Umbilical cord (tissue), 2 donors: ENCODE results near the gene SPAG6. TPM values are rescaled to one million over a fixed set of nuclear protein-coding genes. Genes with fewer than 3 reads are reported as not detected.

Experiments used
- DNase-seq: peaks from one replicate; pipeline ENCODE4 v3.0.0-alpha.2; 2015; ENCODE audit warnings: low spot score
- total RNA-seq: library from RNA; depleted of rRNA; stranded (reverse); fragments of >200 nt; gene quantifications from one replicate; pipeline ENCODE4 v1.2.3, GENCODE V29; 2014; ENCODE audit warnings: low replicate concordance; ENCODE audit not compliant: insufficient read depth

The SPAG6 gene
- total RNA-seq, 1 donor from 2014 or later, result 2.6 TPM

GRCh38 chr10:22321924-22322640 is 23.2 kb upstream of the SPAG6 start:
- DNase-seq, result no peak

GRCh38 chr10:22322641-22323160 is 22.6 kb upstream of the SPAG6 start:
- no peak for DNase-seq

- no peak for DNase-seq
These were observed 21.6 kb upstream of the SPAG6 start for GRCh38 chr10:22323538-22324305.

GRCh38 chr10:22324413-22324812 is 20.9 kb upstream of the SPAG6 start:
- DNase-seq, result no peak

GRCh38 chr10:22324893-22325271 is 20.4 kb upstream of the SPAG6 start:
- DNase-seq, result no peak

GRCh38 chr10:22325272-22326144 is 19.8 kb upstream of the SPAG6 start:
- DNase-seq, result peak; percentile 79

GRCh38 chr10:22326145-22326702 is 19.1 kb upstream of the SPAG6 start:
- no peak for DNase-seq

- DNase-seq, result no peak
These were observed 16.1 kb upstream of the SPAG6 start for GRCh38 chr10:22329150-22329549.

GRCh38 chr10:22332116-22332692 is 13.1 kb upstream of the SPAG6 start:
- DNase-seq, result no peak

GRCh38 chr10:22333167-22333974 is 11.9 kb upstream of the SPAG6 start:
- DNase-seq, result no peak

GRCh38 chr10:22333975-22334282 is 11.4 kb upstream of the SPAG6 start:
- DNase-seq, result no peak

GRCh38 chr10:22334414-22335172 is 10.7 kb upstream of the SPAG6 start:
- no peak for DNase-seq

GRCh38 chr10:22335173-22335933 is 9.9 kb upstream of the SPAG6 start:
- peak; percentile 56 for DNase-seq

- DNase-seq, result no peak
These were observed 7.0 kb upstream of the SPAG6 start for GRCh38 chr10:22338185-22338900.

GRCh38 chr10:22338931-22339330 is 6.4 kb upstream of the SPAG6 start:
- DNase-seq, result no peak

GRCh38 chr10:22339761-22340328 is 5.5 kb upstream of the SPAG6 start:
- DNase-seq, result peak; percentile 2

- DNase-seq, result peak; percentile 90
These were observed 4.7 kb upstream of the SPAG6 start for GRCh38 chr10:22340329-22341189.
